Activated CD4-positive, alpha-beta T cell treated with anti-CD3 and anti-CD28 coated beads, Interleukin-2, amount 10 ng/mL, durations not matched to agents 24 days and 14 days (primary cell): ENCODE data around the gene GCN1. TPM values are rescaled to one million over a fixed set of nuclear protein-coding genes. Genes with fewer than 3 reads are reported as not detected.
"Not testable (repeated sequence)": the region's sequence is repeated elsewhere in the genome, so short reads cannot be mapped to it uniquely, and the experiment has no call there.

Experiments used
- DNase-seq: peaks from one replicate; pipeline ENCODE4 v3.0.0; 2022
- H3K27ac Mint-ChIP-seq: one replicate; pipeline ENCODE4 v1.8.0; 2022; ENCODE audit warnings: mild to moderate bottlenecking, mixed read lengths
- H3K27me3 Mint-ChIP-seq: one replicate; pipeline ENCODE4 v1.8.0; 2022; ENCODE audit warnings: mixed read lengths
- H3K36me3 Mint-ChIP-seq: one replicate; pipeline ENCODE4 v1.8.0; 2022; ENCODE audit warnings: low read depth, mild to moderate bottlenecking, mixed read lengths
- H3K4me1 Mint-ChIP-seq: one replicate; pipeline ENCODE4 v1.8.0; 2021; ENCODE audit warnings: mixed read lengths
- H3K4me3 Mint-ChIP-seq: one replicate; pipeline ENCODE4 v1.8.0; 2022; ENCODE audit warnings: mild to moderate bottlenecking, moderate library complexity, mixed read lengths
- H3K9me3 Mint-ChIP-seq: one replicate; pipeline ENCODE4 v1.8.0; 2021; ENCODE audit warnings: mixed read lengths
- intact Hi-C: fragments of 100-400 bp; cut with micrococcal nuclease; formaldehyde crosslinking; loops from one replicate; pipeline ENCODE4 v1.15.1; 2023
- total RNA-seq: library from RNA; stranded (reverse); gene quantifications from 2 replicates; pipeline ENCODE4 v1.2.3, GENCODE V29; 2022

The GCN1 gene
- total RNA-seq = 169 and 176 TPM in 2 replicates

DNA sequence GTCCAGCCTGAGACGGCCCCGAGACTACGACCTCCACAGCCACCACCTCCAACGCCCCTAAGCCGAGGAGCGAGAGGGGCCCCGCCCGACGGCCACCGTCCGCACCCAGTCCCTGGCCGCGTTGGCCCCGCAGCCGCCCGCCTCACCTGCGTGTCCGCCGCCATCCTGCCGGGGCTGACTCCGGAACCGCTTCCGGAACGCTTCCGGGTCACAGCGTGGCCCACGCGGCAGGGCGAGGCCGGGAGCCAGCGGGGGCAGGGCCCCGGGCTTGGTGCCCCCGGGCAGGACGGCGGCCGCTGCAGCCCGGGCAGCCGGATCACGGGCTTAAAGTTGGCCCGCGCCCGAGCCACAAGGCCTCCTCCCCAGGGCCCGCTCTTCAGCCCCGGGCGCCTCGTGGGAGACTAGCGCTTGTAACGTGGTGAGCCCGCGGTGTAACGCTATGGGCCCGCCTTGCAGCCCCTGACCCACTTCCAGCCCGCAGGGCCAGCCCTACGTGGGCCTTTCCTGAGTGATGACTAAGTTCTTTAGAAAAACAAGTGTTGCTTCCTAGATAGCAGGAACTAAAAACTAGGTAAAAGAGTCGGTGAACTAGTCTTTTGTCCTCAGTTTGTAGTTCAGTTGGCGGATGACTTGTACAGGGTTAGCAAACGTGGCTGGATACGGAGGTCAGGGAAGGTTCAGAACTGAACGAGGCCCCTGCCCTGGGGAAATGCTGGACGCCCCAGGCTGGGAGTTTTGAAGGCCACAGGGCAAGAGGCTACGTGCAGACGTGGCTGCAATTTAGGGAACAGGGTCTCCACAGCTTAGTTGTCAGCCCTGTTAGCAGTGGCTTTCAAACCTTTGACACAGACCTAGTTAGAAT is at the start of gene GCN1:
Gene GCN1 (minus strand): TSS at position 182 of the 862 bp plus-strand sequence. CDS start 18 bp downstream, at position 164.
- Mint-ChIP-seq H3K36me3 (peaks cover 57% of the 10 kb centered on the region), H3K4me1 (peaks cover 37% of the 10 kb centered on the region), H3K9me3 (no peaks in the 10 kb centered on the region), H3K4me3 (peak within 1 kb of the TSS; percentile 84), H3K27ac (peak within 1 kb of the TSS; percentile 90), H3K27me3 (no peaks in the 10 kb centered on the region)
- peak; percentile 98 for DNase-seq
- intact Hi-C loops = loop anchor here (2.0 kb wide), 1 partner anchor 78 kb away; the partner anchor contains the start of gene RAB35

DNA sequence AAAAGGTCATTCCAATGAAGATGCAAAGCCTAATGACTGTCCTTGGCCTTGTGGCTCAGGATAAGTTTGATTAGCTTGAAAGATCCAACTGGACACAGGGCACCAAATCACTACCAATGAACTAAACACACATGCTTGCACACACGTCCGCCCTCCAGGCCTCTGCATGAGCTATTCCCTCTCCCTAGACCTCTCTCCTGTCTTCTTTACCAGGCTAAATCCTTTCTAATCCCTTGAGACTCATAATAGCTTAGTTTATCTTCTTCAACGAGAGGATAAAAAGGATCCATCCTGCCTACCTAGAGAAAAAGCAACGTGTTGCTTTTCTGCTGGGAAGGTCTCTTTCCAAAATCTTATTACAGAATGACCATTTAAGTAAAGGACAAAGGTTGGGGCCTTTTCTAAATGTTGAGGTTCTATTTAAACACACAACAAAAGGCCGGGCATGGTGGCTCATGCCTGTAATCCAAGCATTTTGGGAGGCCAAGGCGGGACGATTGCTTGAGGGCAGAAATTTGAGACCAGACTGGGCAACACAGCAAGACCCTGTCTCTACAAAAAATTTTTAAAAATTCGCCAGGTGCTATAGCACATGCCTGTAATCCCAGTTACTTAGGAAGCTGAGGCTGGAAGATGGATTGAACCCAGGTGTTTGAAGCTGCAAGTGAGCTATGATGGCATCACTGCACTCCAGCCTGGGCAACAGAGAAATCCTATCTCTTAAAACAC is 48.6 kb upstream of the GCN1 start:
- no peaks in the 10 kb centered on the region for H3K27me3 Mint-ChIP-seq
- no peaks in the 10 kb centered on the region for H3K9me3 Mint-ChIP-seq
- intact Hi-C loops = no loop called here
- H3K27ac Mint-ChIP-seq = no peak overlapping the region
- no peak for DNase-seq
- peaks cover 17% of the 10 kb centered on the region for H3K36me3 Mint-ChIP-seq
- no peak overlapping the region for H3K4me3 Mint-ChIP-seq
- H3K4me1 Mint-ChIP-seq = peaks cover 40% of the 10 kb centered on the region

- peaks cover 12% of the 10 kb centered on the region for H3K36me3 Mint-ChIP-seq
- H3K4me3 Mint-ChIP-seq = no peak overlapping the region
- no peak for DNase-seq
- peaks cover 40% of the 10 kb centered on the region for H3K4me1 Mint-ChIP-seq
- H3K9me3 Mint-ChIP-seq = no peaks in the 10 kb centered on the region
- intact Hi-C loops = no loop called here
- H3K27ac Mint-ChIP-seq = no peak overlapping the region
- no peaks in the 10 kb centered on the region for H3K27me3 Mint-ChIP-seq
These were observed 47.8 kb upstream of the GCN1 start for GRCh38 chr12:120242275-120242799.

- no peak for DNase-seq
- peaks cover 12% of the 10 kb centered on the region for H3K36me3 Mint-ChIP-seq
- intact Hi-C loops = no loop called here
- peaks cover 37% of the 10 kb centered on the region for H3K4me1 Mint-ChIP-seq
- no peaks in the 10 kb centered on the region for H3K9me3 Mint-ChIP-seq
- H3K4me3 Mint-ChIP-seq = no peak overlapping the region
- H3K27me3 Mint-ChIP-seq = no peaks in the 10 kb centered on the region
- H3K27ac Mint-ChIP-seq = peak overlapping the region; percentile 8
These were observed 47.2 kb upstream of the GCN1 start for GRCh38 chr12:120241561-120242274.

DNA sequence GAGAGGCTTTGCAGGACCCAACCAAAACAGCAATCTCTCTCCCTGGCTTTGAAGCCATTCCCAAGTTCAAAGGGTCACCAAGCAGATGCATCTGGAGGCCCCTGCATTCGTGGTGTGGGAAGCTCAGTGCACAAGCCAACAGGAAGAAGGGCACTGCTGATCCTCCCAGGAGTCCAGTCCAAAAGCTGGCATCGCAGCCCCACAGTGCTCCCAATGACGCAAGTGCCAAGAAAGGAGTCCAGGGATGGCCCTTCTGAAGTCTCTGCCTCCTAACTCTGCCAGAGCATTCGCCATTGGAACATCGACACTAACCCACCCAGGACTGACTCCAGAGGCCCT is 45.9 kb upstream of the GCN1 start:
- DNase-seq = no peak
- H3K4me1 Mint-ChIP-seq = peaks cover 45% of the 10 kb centered on the region
- intact Hi-C loops = no loop called here
- H3K9me3 Mint-ChIP-seq = no peaks in the 10 kb centered on the region
- H3K4me3 Mint-ChIP-seq = no peak overlapping the region
- no peak overlapping the region for H3K27ac Mint-ChIP-seq
- H3K27me3 Mint-ChIP-seq = no peaks in the 10 kb centered on the region
- peaks cover 13% of the 10 kb centered on the region for H3K36me3 Mint-ChIP-seq

DNA sequence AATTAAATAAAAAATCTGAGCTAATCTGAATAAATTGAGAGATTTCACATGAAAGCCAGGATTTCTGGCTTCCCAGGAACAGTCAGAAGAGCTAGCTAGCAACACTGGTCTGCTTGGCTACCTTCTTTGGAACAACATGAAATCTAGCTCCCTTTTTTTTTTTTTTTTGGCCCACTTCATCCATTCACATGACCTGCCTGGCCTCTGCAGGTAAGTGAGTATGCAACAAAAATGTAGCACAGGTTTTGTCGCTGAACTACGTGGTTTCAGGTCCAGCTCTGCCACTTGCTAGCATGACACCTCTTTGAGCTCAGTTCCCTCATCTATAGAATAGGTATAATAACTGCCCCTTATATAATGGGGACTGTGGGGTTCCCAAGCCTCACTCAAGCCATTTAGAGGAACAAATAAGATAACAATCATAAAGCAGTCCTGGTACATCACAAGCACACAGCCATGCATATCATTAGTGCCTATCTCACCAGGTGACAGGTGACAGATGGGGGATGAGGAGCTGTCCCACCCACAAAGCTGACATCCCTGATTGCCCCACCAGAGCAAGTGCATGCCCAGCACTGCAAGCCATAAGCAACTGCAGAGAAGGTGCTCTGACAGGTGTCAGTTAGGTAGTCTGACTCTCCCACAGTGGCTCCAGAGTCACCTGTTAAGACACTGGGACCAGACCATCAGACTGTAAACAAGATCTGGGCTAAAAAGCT is 45.4 kb upstream of the GCN1 start:
- intact Hi-C loops = no loop called here
- H3K9me3 Mint-ChIP-seq = no peaks in the 10 kb centered on the region
- no peak for DNase-seq
- H3K36me3 Mint-ChIP-seq = peaks cover 10% of the 10 kb centered on the region
- H3K4me1 Mint-ChIP-seq = peaks cover 45% of the 10 kb centered on the region
- H3K4me3 Mint-ChIP-seq = no peak overlapping the region
- no peak overlapping the region for H3K27ac Mint-ChIP-seq
- H3K27me3 Mint-ChIP-seq = no peaks in the 10 kb centered on the region

DNA sequence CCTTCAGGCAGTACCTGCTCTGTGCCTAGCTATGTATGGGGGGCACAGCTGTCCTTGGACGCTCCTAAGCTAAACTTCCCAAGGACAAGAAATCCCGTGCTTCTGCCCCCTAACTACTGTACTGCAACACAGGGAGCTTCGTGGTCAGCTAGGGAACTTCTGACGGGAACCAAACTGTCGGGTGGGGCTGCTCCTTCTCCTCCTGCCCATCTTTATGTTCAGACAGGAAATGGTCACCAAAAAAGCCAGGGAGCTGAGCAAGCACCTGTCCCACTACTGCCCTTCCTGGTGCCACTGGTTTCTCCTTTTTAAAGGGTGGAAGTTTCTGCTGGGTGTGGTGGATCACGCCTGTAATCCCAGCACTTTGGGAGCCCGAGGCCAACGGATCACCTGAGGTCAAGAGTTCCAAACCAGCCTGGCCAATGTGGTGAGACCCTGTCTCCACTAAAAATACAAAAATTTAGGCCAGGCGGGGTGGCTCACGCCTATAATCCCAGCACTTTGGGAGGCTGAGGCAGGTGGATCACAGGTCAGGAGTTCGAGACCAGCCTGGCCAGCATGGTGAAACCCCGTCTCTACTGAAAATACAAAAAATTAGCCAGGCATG is 44.4 kb upstream of the GCN1 start:
- no peaks in the 10 kb centered on the region for H3K9me3 Mint-ChIP-seq
- no peak for DNase-seq
- H3K4me3 Mint-ChIP-seq = no peak overlapping the region
- peaks cover 8% of the 10 kb centered on the region for H3K36me3 Mint-ChIP-seq
- intact Hi-C loops = no loop called here
- H3K4me1 Mint-ChIP-seq = peaks cover 51% of the 10 kb centered on the region
- H3K27me3 Mint-ChIP-seq = no peaks in the 10 kb centered on the region
- H3K27ac Mint-ChIP-seq = no peak overlapping the region

GRCh38 chr12:120238217-120238616 is 43.7 kb upstream of the GCN1 start:
- Mint-ChIP-seq H3K36me3 (peaks cover 8% of the 10 kb centered on the region), H3K9me3 (no peaks in the 10 kb centered on the region), H3K4me1 (peaks cover 52% of the 10 kb centered on the region), H3K4me3 (no peak overlapping the region), H3K27me3 (no peaks in the 10 kb centered on the region), H3K27ac (no peak overlapping the region)
- intact Hi-C loops = no loop called here
- DNase-seq = no peak

- Mint-ChIP-seq H3K27ac (peak overlapping the region; percentile 25), H3K4me1 (peaks cover 53% of the 10 kb centered on the region), H3K27me3 (no peaks in the 10 kb centered on the region), H3K36me3 (peaks cover 8% of the 10 kb centered on the region), H3K9me3 (no peaks in the 10 kb centered on the region), H3K4me3 (no peak overlapping the region)
- intact Hi-C loops = no loop called here
- DNase-seq = no peak
These were observed 43.1 kb upstream of the GCN1 start for GRCh38 chr12:120237360-120238171.

- H3K4me1 Mint-ChIP-seq = peaks cover 60% of the 10 kb centered on the region
- intact Hi-C loops = not testable (repeated sequence)
These were observed 42.3 kb upstream of the GCN1 start for GRCh38 chr12:120236809-120237208.

DNA sequence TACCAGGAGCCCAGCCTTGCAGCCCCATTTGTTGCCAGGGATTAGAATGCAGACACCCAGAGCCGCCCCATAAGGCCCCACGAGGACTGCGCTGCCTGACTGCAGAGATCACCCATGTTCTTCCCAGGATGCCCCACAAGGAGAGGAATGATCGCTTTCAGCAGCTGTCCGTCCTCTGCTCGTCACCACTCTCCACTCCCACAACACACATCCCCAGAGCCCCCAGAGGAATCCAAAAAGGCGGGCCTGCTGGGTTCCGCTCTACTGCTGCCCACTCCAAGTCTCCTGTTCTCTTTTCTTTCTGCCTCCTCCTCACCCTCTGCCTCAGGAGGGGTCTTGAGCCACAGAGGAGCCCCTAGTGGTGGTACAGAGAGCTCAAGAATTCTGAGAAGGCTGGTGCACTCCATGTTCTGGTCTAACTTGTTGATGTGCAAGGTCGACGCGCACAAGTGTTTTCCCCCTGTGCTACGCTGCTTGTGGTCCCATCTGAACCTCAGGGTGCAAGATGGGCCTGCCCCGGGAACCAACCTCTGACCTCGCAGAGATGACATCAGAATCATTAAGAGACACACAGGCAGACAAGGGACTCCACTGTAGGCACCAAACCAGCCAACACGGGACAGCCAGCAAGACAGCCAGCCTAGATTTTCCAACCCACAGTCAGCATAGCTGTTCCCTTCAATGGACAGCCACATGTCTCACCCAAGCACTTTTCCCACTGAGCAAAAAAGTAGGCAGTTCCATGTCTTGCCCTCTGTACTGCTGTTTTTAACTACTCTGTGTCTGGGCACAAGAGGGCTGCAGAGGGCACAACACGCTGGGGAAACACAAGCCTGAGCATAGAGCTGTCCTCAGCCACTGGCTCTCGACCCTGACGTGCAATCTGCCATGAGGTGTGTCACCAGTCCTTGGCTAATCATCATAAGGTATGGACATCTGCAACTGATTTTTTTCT is 41.1 kb upstream of the GCN1 start:
- H3K9me3 Mint-ChIP-seq = no peaks in the 10 kb centered on the region
- no peaks in the 10 kb centered on the region for H3K27me3 Mint-ChIP-seq
- DNase-seq = no peak
- intact Hi-C loops = no loop called here
- H3K4me3 Mint-ChIP-seq = no peak overlapping the region
- peaks cover 64% of the 10 kb centered on the region for H3K4me1 Mint-ChIP-seq
- H3K27ac Mint-ChIP-seq = peak overlapping the region; percentile 72
- peaks cover 2% of the 10 kb centered on the region for H3K36me3 Mint-ChIP-seq

More at GRCh38 chr12:120236809-120237208, 42.3 kb upstream of the GCN1 start:
- not testable (repeated sequence) for H3K9me3 Mint-ChIP-seq, H3K36me3 Mint-ChIP-seq, H3K27ac Mint-ChIP-seq, H3K4me3 Mint-ChIP-seq, DNase-seq, H3K27me3 Mint-ChIP-seq
